ENCODE results near the gene AKAP9.
"Not testable (repeated sequence)": the region's sequence is repeated elsewhere in the genome, so short reads cannot be mapped to it uniquely, and the experiment has no call there.

AKAP9 gene

GRCh38 chr7:91940572-91941341 lies at the start of gene AKAP9:
AKAP9 (plus strand) TSS chr7:91940862; CDS start chr7:91941100, 238 bp downstream.
- peak; percentile 98 for DNase-seq (ENCODE audit: low spot score)

GRCh38 chr7:91892099-91892705 lies 48.5 kb upstream of the AKAP9 start:
- no peak for DNase-seq (ENCODE audit: low spot score)

- DNase-seq (ENCODE audit: low spot score) = peak; percentile 75
These were observed 47.8 kb upstream of the AKAP9 start for GRCh38 chr7:91892821-91893340.

- DNase-seq (ENCODE audit: low spot score) = not testable (repeated sequence)
These were observed 47.0 kb upstream of the AKAP9 start for GRCh38 chr7:91893699-91894098.

- no peak for DNase-seq (ENCODE audit: low spot score)
These were observed 45.7 kb upstream of the AKAP9 start for GRCh38 chr7:91894781-91895480.

- DNase-seq (ENCODE audit: low spot score) = no peak
These were observed 42.2 kb upstream of the AKAP9 start for GRCh38 chr7:91898240-91898992.

GRCh38 chr7:91899563-91899962 lies 41.1 kb upstream of the AKAP9 start:
- DNase-seq (ENCODE audit: low spot score) = no peak

GRCh38 chr7:91910171-91910570 lies 30.5 kb upstream of the AKAP9 start:
- DNase-seq (ENCODE audit: low spot score) = no peak

- no peak for DNase-seq (ENCODE audit: low spot score)
These were observed 29.5 kb upstream of the AKAP9 start for GRCh38 chr7:91911121-91911520.

GRCh38 chr7:91912494-91912893 lies 28.2 kb upstream of the AKAP9 start:
- no peak for DNase-seq (ENCODE audit: low spot score)

GRCh38 chr7:91913612-91914011 lies 27.1 kb upstream of the AKAP9 start:
- no peak for DNase-seq (ENCODE audit: low spot score)

- no peak for DNase-seq (ENCODE audit: low spot score)
These were observed 25.1 kb upstream of the AKAP9 start for GRCh38 chr7:91915401-91916050.

- no peak for DNase-seq (ENCODE audit: low spot score)
These were observed 24.6 kb upstream of the AKAP9 start for GRCh38 chr7:91916051-91916440.

GRCh38 chr7:91918356-91918755 lies 22.3 kb upstream of the AKAP9 start:
- DNase-seq (ENCODE audit: low spot score) = no peak

GRCh38 chr7:91922857-91923256 lies 17.8 kb upstream of the AKAP9 start:
- DNase-seq (ENCODE audit: low spot score) = no peak

- no peak for DNase-seq (ENCODE audit: low spot score)
These were observed 12.8 kb upstream of the AKAP9 start for GRCh38 chr7:91927912-91928311.

- DNase-seq (ENCODE audit: low spot score) = peak; percentile 44
These were observed 11.2 kb upstream of the AKAP9 start for GRCh38 chr7:91929463-91929862.

- DNase-seq (ENCODE audit: low spot score) = peak; percentile 75
These were observed 491 bp upstream of the AKAP9 start for GRCh38 chr7:91940171-91940570.

GRCh38 chr7:91941450-91941849 lies 788 bp downstream of the AKAP9 start:
- peak; percentile 84 for DNase-seq (ENCODE audit: low spot score)

GRCh38 chr7:91942312-91942711 lies 1.6 kb downstream of the AKAP9 start:
- DNase-seq (ENCODE audit: low spot score) = no peak

GRCh38 chr7:91944970-91945369 lies 4.3 kb downstream of the AKAP9 start:
- not testable (repeated sequence) for DNase-seq (ENCODE audit: low spot score)

GRCh38 chr7:91945476-91945875 lies 4.8 kb downstream of the AKAP9 start:
- no peak for DNase-seq (ENCODE audit: low spot score)
